ENCODE results near the gene PCDHB4.

- TF ChIP-seq POLR2AphosphoS5 (IDR thresholded peaks at IDR 0.05) (no peak), CTCF (IDR thresholded peaks at IDR 0.05) (no peak)
Measured at GRCh38 chr5:141077826-141078225, 43.8 kb upstream of the PCDHB4 start.

Measured in upper lobe of left lung (tissue), 4 donors.